ENCODE measurements around the gene HSP90AA1. TPM values are rescaled to one million over a fixed set of nuclear protein-coding genes. Genes with fewer than 3 reads are reported as not detected.
"Not testable (repeated sequence)": the region's sequence is repeated elsewhere in the genome, so short reads cannot be mapped to it uniquely, and the experiment has no call there.

HSP90AA1 gene
- total RNA-seq, 2 donors from 2014 or later: 197 to 251 TPM

DNA sequence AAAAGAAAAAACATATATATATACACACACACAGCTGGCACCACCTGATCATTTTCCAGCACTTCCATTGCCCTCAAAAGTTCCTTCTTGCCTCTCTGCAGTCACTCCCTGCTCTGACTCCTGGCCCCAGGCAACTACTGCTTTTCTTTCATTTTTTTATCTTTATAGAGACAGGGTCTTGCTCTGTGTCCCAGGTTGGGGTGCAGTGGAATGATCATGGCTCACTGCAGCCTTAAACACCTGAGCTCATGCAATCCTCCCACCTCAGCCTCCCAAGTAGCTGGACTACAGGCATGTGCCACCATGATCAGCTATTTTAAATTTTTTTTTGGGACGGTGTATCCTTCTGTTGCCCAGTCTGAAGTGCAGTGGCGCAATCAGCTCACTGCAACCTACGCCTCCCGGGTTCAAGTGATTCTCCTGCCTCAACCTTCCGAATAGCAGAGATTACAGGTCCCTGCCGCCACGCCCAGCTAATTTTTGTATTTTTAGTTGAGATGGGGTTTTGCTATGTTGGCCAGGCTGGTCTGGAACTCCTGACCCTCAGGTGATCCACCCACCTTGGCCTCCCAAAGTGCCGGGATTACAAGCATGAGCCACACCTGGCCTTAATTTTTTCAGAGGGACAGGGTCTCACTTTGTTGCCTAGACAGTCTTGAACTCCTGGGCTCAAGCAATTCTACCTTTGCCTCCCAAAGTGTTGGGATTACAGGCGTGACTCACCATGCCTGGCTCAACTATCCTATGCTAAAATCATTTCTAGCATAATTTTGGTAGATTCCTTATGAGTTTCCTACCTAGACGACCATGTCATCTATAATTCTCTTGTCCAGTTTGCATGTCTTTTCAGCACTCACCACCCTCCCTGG is 7.8 kb downstream of the HSP90AA1 start:
- H3K36me3 ChIP-seq (replicated peaks in 1 of 2; ENCODE audit: insufficient read depth in 1 of 2, low read depth in 2 of 2): peaks cover 5 to 33% of the 10 kb centered on the region in 2 donors
- H3K27me3 ChIP-seq: no peaks in the 10 kb centered on the region
- ATAC-seq (no peak), DNase-seq (no peak)
- H3K4me1 ChIP-seq: peaks cover 31% of the 10 kb centered on the region
- intact Hi-C loops (cut with DNase I): no loop called here
- H3K4me3 ChIP-seq: no peak overlapping the region
- WGBS, 2 donors: 89 to 95% methylated on average over 10 of the region's 10 CpGs
- no peak overlapping the region for H3K27ac ChIP-seq
- no peak for TF ChIP-seq POLR2A (IDR thresholded peaks at IDR 0.05)
- TF ChIP-seq, protein P1, sequence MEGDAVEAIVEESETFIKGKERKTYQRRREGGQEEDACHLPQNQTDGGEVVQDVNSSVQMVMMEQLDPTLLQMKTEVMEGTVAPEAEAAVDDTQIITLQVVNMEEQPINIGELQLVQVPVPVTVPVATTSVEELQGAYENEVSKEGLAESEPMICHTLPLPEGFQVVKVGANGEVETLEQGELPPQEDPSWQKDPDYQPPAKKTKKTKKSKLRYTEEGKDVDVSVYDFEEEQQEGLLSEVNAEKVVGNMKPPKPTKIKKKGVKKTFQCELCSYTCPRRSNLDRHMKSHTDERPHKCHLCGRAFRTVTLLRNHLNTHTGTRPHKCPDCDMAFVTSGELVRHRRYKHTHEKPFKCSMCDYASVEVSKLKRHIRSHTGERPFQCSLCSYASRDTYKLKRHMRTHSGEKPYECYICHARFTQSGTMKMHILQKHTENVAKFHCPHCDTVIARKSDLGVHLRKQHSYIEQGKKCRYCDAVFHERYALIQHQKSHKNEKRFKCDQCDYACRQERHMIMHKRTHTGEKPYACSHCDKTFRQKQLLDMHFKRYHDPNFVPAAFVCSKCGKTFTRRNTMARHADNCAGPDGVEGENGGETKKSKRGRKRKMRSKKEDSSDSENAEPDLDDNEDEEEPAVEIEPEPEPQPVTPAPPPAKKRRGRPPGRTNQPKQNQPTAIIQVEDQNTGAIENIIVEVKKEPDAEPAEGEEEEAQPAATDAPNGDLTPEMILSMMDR (IDR thresholded peaks at IDR 0.05): no peak
- no peaks in the 10 kb centered on the region for H3K9me3 ChIP-seq

DNA sequence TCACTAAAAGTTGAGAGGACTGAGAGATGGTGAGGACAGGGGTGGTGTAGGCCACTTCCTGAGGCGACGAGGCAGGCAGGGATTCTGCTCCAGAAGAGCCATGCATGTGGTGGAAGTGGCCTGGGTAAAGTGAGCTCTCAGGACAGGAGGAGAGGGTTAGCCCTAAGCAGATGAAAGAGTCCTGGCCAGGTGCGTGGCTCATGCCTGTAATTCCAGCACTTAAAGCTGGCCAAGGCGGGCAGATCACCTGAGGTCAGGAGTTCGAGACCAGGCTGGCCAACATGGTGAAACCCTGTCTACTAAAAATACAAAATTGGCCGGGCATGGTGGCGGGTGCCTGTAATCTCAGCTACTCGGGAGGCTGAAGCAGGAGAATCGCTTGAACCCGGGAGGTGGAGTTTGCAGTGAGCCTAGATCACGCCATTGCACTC is 8.5 kb downstream of the HSP90AA1 start:
- H3K4me3 ChIP-seq; H3K27ac ChIP-seq; DNase-seq; H3K27me3 ChIP-seq; intact Hi-C loops (cut with DNase I); H3K9me3 ChIP-seq; ATAC-seq: not testable (repeated sequence)
- peaks cover 0 to 32% of the 10 kb centered on the region in 2 donors for H3K36me3 ChIP-seq (replicated peaks in 1 of 2; ENCODE audit: insufficient read depth in 1 of 2, low read depth in 2 of 2)
- WGBS, 2 donors: 93 to 94% methylated on average over 10 to 11 of the region's 11 CpGs
- H3K4me1 ChIP-seq: peaks cover 25% of the 10 kb centered on the region

DNA sequence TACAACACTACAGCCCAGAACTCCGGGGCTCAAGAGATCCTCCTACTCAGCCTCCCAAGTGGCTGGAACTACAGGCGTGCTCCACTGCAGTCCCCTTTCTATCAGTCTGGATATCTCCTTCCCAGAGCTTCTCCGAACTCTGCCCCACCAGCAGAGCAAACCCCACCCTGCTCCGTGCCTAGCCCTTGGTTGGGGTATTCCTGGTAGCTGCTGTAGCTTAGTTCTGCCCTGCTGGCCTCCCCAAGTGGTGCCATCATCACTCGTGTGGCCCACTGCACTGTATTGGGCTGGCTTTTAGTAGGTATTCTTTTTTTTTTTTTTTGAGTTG is 9.5 kb downstream of the HSP90AA1 start:
- Histone ChIP-seq H3K27ac (no peak overlapping the region), H3K4me3 (no peak overlapping the region), H3K9me3 (no peaks in the 10 kb centered on the region), H3K36me3 (replicated peaks in 1 of 2; ENCODE audit: insufficient read depth in 1 of 2, low read depth in 2 of 2) (peaks cover 0 to 23% of the 10 kb centered on the region in 2 donors), H3K4me1 (peaks cover 15% of the 10 kb centered on the region), H3K27me3 (no peaks in the 10 kb centered on the region)
- no peak for TF ChIP-seq POLR2A (IDR thresholded peaks at IDR 0.05)
- TF ChIP-seq, protein P1 (IDR thresholded peaks at IDR 0.05): no peak
- ATAC-seq: no peak
- no peak for DNase-seq
- 89 to 90% methylated on average over 5 of the region's 5 CpGs for WGBS, 2 donors
- intact Hi-C loops (cut with DNase I): no loop called here

DNA sequence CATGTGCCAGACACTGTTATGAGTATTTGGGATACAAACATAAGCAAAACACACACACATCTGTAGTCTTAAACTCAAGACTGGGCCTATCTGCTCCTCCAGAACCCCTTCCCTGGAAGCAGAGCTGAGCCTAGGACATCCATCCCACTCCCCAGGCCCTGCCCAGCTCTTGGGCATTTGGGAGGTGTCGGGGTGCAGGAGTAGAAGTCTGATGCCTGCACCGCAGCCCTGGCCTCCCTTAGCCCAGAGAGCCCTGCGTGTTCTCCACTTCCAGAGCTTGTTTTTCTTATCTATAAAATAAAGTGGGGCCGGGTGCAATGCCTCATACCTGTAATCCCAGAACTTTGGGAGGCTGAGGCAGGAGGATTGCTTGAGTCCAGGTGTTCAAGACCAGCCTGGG is 11.7 kb downstream of the HSP90AA1 start:
- H3K4me1 ChIP-seq: peaks cover 9% of the 10 kb centered on the region
- DNase-seq (no peak), ATAC-seq (no peak)
- peak overlapping the region in 1 of 4 donors; percentile 14 for H3K27ac ChIP-seq
- H3K9me3 ChIP-seq: no peaks in the 10 kb centered on the region
- WGBS, 2 donors: 85 to 100% methylated on average over 2 to 4 of the region's 4 CpGs
- no peak overlapping the region for H3K4me3 ChIP-seq
- H3K27me3 ChIP-seq: no peaks in the 10 kb centered on the region
- peaks cover 0 to 7% of the 10 kb centered on the region in 2 donors for H3K36me3 ChIP-seq (replicated peaks in 1 of 2; ENCODE audit: insufficient read depth in 1 of 2, low read depth in 2 of 2)
- TF ChIP-seq, protein P1 (IDR thresholded peaks at IDR 0.05): no peak
- no peak for TF ChIP-seq POLR2A (IDR thresholded peaks at IDR 0.05)
- intact Hi-C loops (cut with DNase I): no loop called here

DNA sequence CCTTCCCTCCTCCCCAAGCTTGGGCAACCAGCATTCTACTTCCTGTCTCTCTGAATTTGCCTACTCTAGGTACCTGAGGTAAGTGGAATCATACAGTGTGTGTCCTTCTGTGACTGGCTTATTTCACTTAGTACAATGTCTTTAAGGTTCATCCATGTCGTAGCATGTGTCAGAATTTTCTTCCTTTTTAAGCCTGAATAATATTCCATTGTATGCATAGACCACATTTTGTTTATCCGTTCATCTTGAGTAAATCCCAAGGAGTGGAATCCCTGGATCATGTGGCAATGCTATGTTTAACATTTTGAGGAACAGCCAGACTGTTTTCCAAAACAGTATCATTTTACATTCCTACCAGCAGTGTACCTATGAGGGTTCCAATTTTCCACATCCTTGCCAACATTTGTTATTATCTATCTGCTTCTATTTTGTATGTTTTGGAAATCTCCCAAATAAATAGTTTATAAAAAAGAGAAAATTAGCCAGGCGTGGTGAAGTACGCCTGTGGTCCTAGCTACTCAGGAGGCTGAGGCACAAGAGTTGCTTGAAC is 12.4 kb downstream of the HSP90AA1 start:
- H3K4me1 ChIP-seq: peaks cover 9% of the 10 kb centered on the region
- 75 to 77% methylated on average over 4 of the region's 4 CpGs for WGBS, 2 donors
- H3K27me3 ChIP-seq: no peaks in the 10 kb centered on the region
- no peak for TF ChIP-seq POLR2A (IDR thresholded peaks at IDR 0.05)
- TF ChIP-seq, protein P1 (IDR thresholded peaks at IDR 0.05): no peak
- intact Hi-C loops (cut with DNase I): no loop called here
- H3K4me3 ChIP-seq: no peak overlapping the region
- ATAC-seq (no peak), DNase-seq (no peak)
- H3K36me3 ChIP-seq (replicated peaks in 1 of 2; ENCODE audit: insufficient read depth in 1 of 2, low read depth in 2 of 2): peaks cover 0 to 2% of the 10 kb centered on the region in 2 donors
- peak overlapping the region in 1 of 4 donors; percentile 42 for H3K27ac ChIP-seq
- no peaks in the 10 kb centered on the region for H3K9me3 ChIP-seq

Measured in body of pancreas (tissue), 4 donors.